IMR-90 (cell line): ENCODE data around the gene CEACAM20. TPM values are rescaled to one million over a fixed set of nuclear protein-coding genes. Genes with fewer than 3 reads are reported as not detected.

Experiments used
- ATAC-seq: fragments of 200-7000 bp; cut with Tn5 transposase; 2 replicates; pipeline ENCODE4 v1.9.1; 2020; ENCODE audit warnings: low read depth, mild to moderate bottlenecking, moderate library complexity
- BruUV-seq: library from RNA; stranded (reverse); fragments of 400-500 nt; replicated peaks from 2 replicates; lab custom pipeline; 2021; lab: Mats Ljungman, UMichigan
- CTCF ChIA-PET: fragments of 300-600 bp; formaldehyde crosslinking; extraction: SDS; loops from one replicate; lab custom pipeline; 2021; ENCODE audit warnings: antibody characterized with exemption; lab: Yijun Ruan, JAX
- POLR2A ChIA-PET: fragments of 300-600 bp; sonication (Branson Sonifier 250); formaldehyde crosslinking; loops from one replicate; lab custom pipeline; 2022; ENCODE audit warnings: antibody characterized with exemption; ENCODE audit not compliant: unreplicated experiment; lab: Charles Lee
- DNase-seq: peaks from one replicate; pipeline ENCODE4 v3.0.0; 2013
- H2AFZ ChIP-seq: replicated peaks from 2 replicates; pipeline ENCODE3; 2013; ENCODE audit warnings: low read length, mild to moderate bottlenecking; ENCODE audit not compliant: poor library complexity
- H2AK5ac ChIP-seq: 2 replicates; pipeline ENCODE4 v1.6.1; 2013; ENCODE audit warnings: low read depth, low read length, inconsistent platforms
- H2AK9ac ChIP-seq: replicated peaks from 2 replicates; pipeline ENCODE3; 2013; ENCODE audit warnings: mild to moderate bottlenecking, low read depth, low read length, moderate library complexity; ENCODE audit not compliant: poor library complexity
- H2BK120ac ChIP-seq: 2 replicates; pipeline ENCODE4 v1.6.1; 2013; ENCODE audit warnings: low read depth, low read length, inconsistent platforms
- H2BK15ac ChIP-seq: 3 replicates; pipeline ENCODE4 v1.6.1; 2013; ENCODE audit warnings: low read depth, low read length, inconsistent platforms
- H2BK20ac ChIP-seq: 2 replicates; pipeline ENCODE4 v1.6.1; 2013; ENCODE audit warnings: low read depth, mild to moderate bottlenecking, inconsistent platforms, low read length, moderate library complexity
- H2BK5ac ChIP-seq: 2 replicates; pipeline ENCODE4 v1.6.1; 2013; ENCODE audit warnings: mild to moderate bottlenecking, low read depth, low read length, inconsistent platforms; ENCODE audit not compliant: poor library complexity, severe bottlenecking
- H3K14ac ChIP-seq: replicated peaks from 2 replicates; pipeline ENCODE4 v1.6.1; 2013; ENCODE audit warnings: low read depth, low read length, inconsistent platforms
- H3K18ac ChIP-seq: 2 replicates; pipeline ENCODE4 v1.6.1; 2013; ENCODE audit warnings: low read depth, low read length, control low read depth
- H3K23ac ChIP-seq: 2 replicates; pipeline ENCODE4 v1.6.1; 2013; ENCODE audit warnings: low read depth, low read length, inconsistent platforms
- H3K27ac ChIP-seq: 2 replicates; pipeline ENCODE4 v1.5.1; 2013; ENCODE audit warnings: mild to moderate bottlenecking, control low read depth, low read length; ENCODE audit not compliant: insufficient read depth
- H3K27me3 ChIP-seq: 2 replicates; pipeline ENCODE4 v1.6.1; 2013; ENCODE audit warnings: low read length; ENCODE audit not compliant: control insufficient read depth, insufficient read depth
- H3K36me3 ChIP-seq: 2 replicates; pipeline ENCODE4 v1.6.1; 2013; ENCODE audit warnings: low read length, mixed read lengths; ENCODE audit not compliant: control insufficient read depth, insufficient read depth
- H3K4ac ChIP-seq: 2 replicates; pipeline ENCODE4 v1.6.1; 2013; ENCODE audit warnings: low read depth, low read length, inconsistent platforms
- H3K4me1 ChIP-seq: 2 replicates; pipeline ENCODE4 v1.6.1; 2013; ENCODE audit warnings: low read length, mixed read lengths; ENCODE audit not compliant: control insufficient read depth, insufficient read depth
- H3K4me2 ChIP-seq: 2 replicates; pipeline ENCODE4 v1.6.1; 2013; ENCODE audit warnings: low read depth, mild to moderate bottlenecking, control low read depth, low read length, moderate library complexity
- H3K4me3 ChIP-seq: 2 replicates; pipeline ENCODE4 v1.5.1; 2013; ENCODE audit warnings: low read depth, mild to moderate bottlenecking, control low read depth, low read length, moderate library complexity; ENCODE audit not compliant: insufficient read depth
- H3K56ac ChIP-seq: 2 replicates; pipeline ENCODE4 v1.6.1; 2013; ENCODE audit warnings: low read length, inconsistent platforms; ENCODE audit not compliant: insufficient read depth; ENCODE audit errors: extremely low read depth
- H3K79me1 ChIP-seq, 2 experiments: 2 replicates each; pipeline ENCODE4 v1.6.1; 2013; ENCODE audit warnings: low read length in 2 of 2, inconsistent platforms in 1 of 2, low read depth in 1 of 2
- H3K9ac ChIP-seq: 2 replicates; pipeline ENCODE4 v1.6.1; 2013; ENCODE audit warnings: low read depth, low read length, control low read depth
- H3K9me1 ChIP-seq: 2 replicates; pipeline ENCODE4 v1.6.1; 2013; ENCODE audit warnings: low read length, inconsistent platforms; ENCODE audit not compliant: insufficient read depth
- H3K9me3 ChIP-seq: 2 replicates; pipeline ENCODE4 v1.6.1; 2013; ENCODE audit warnings: low read length; ENCODE audit not compliant: control insufficient read depth, insufficient read depth
- H4K20me1 ChIP-seq: 2 replicates; pipeline ENCODE4 v1.6.1; 2013; ENCODE audit warnings: low read length, inconsistent platforms; ENCODE audit not compliant: insufficient read depth
- H4K5ac ChIP-seq: 2 replicates; pipeline ENCODE4 v1.6.1; 2013; ENCODE audit warnings: mild to moderate bottlenecking, low read depth, low read length, control low read depth
- H4K8ac ChIP-seq, 2 experiments: 2 replicates each; pipeline ENCODE4 v1.6.1; 2013; ENCODE audit warnings: low read depth in 2 of 2, low read length in 2 of 2, control low read depth in 1 of 2, inconsistent platforms in 1 of 2
- H4K91ac ChIP-seq: 2 replicates; pipeline ENCODE4 v1.6.1; 2013; ENCODE audit warnings: low read depth, low read length, inconsistent platforms; ENCODE audit not compliant: insufficient read depth
- CEBPB ChIP-seq: IDR thresholded peaks from 2 replicates; pipeline ENCODE4 v1.6.1; 2012; ENCODE audit warnings: low read depth, low read length, improper control_type of control experiment
- MAFK ChIP-seq: IDR thresholded peaks from 2 replicates; pipeline ENCODE4 v1.6.1; 2012; ENCODE audit warnings: low read depth, low read length, improper control_type of control experiment
- MAZ ChIP-seq: IDR thresholded peaks from 2 replicates; pipeline ENCODE4 v1.6.1; 2012; ENCODE audit warnings: low read depth, mild to moderate bottlenecking, low read length, improper control_type of control experiment, moderate library complexity, borderline replicate concordance
- MXI1 ChIP-seq: IDR thresholded peaks from 2 replicates; pipeline ENCODE4 v1.6.1; 2012; ENCODE audit warnings: low read depth, mild to moderate bottlenecking, low read length, moderate library complexity, borderline replicate concordance
- NFE2L2 ChIP-seq: fragments of 150-350 bp; IDR thresholded peaks from 2 replicates; pipeline ENCODE4 v1.6.1; 2016; ENCODE audit warnings: low read depth, mild to moderate bottlenecking, low read length
- POLR2A ChIP-seq: IDR thresholded peaks from 2 replicates; pipeline ENCODE4 v1.6.1; 2012; ENCODE audit warnings: mild to moderate bottlenecking, low read depth, low read length
- RCOR1 ChIP-seq: IDR thresholded peaks from 2 replicates; pipeline ENCODE4 v1.6.1; 2012; ENCODE audit warnings: mild to moderate bottlenecking, low read length, improper control_type of control experiment; ENCODE audit not compliant: insufficient replicate concordance
- RFX5 ChIP-seq: IDR thresholded peaks from 2 replicates; pipeline ENCODE4 v1.8.0; 2012; ENCODE audit warnings: low read depth, mild to moderate bottlenecking, low read length, moderate library complexity
- SMC3 ChIP-seq: fragments of 150-350 bp; IDR thresholded peaks from 2 replicates; pipeline ENCODE4 v1.6.1; 2016; ENCODE audit warnings: low read depth, mild to moderate bottlenecking, antibody characterized with exemption, low read length, moderate library complexity
- USF2 ChIP-seq: fragments of 150-350 bp; IDR thresholded peaks from 2 replicates; pipeline ENCODE4 v1.6.1; 2017; ENCODE audit warnings: mild to moderate bottlenecking, antibody characterized with exemption, low read length, low read depth
- WGBS, 2 experiments: methylation state at CpG; one replicate each; pipeline versions ENCODE4 v1.1.5 to v1.1.7; 2013; ENCODE audit warnings: missing lambda C conversion rate in 2 of 2; ENCODE audit not compliant: insufficient read length in 1 of 2; ENCODE audit errors: extremely low coverage in 2 of 2; 5-methylcytosine and 5-hydroxymethylcytosine counted together
- dilution Hi-C: fragments of 300-500 bp; cut with HindIII; formaldehyde crosslinking; loops from one replicate; pipeline ENCODE4 v1.14.3; 2018; ENCODE audit warnings: low sequenced_read_pairs; ENCODE audit not compliant: unreplicated experiment
- in situ Hi-C: fragments of 300-500 bp; cut with MboI; formaldehyde crosslinking; loops from 3 replicates; pipeline ENCODE4 v1.14.3; 2019; ENCODE audit warnings: low sequenced_read_pairs, inconsistent platforms, mixed read lengths
- intact Hi-C: fragments of 100-400 bp; cut with micrococcal nuclease; formaldehyde crosslinking; loops from 2 replicates; pipeline ENCODE4 v1.10.0; 2022
- polyA plus RNA-seq, 3 experiments: library from polyadenylated mRNA; depleted of rRNA; stranded (reverse); fragments of >200 nt; gene quantifications; 2 replicates each; pipeline ENCODE4 v1.2.3, GENCODE V29; 2012; ENCODE audit warnings: low replicate concordance in 1 of 3
- total RNA-seq: library from RNA; depleted of rRNA; stranded (reverse); fragments of >200 nt; gene quantifications from 2 replicates; pipeline ENCODE4 v1.2.3, GENCODE V29; 2012
- TF ChIP-seq, protein P1 (sequence below): conservative IDR thresholded peaks from 2 replicates; pipeline ENCODE4 v1.5.1; 2012; ENCODE audit warnings: mild to moderate bottlenecking, low read depth, low read length, improper control_type of control experiment

CEACAM20 gene
- total and polyA plus RNA-seq, 2 of the 4 experiments (the other 2 are of a cell fraction): not detected

- POLR2A ChIA-PET: interaction anchor here (0.6 to 0.7 kb wide), 2 partner anchors 144 to 378 kb away, joined by 3 read pairs; partner anchors contain the start of gene PVR
- dilution Hi-C loops (no loop called here), in situ Hi-C loops (loop anchor here (25.0 kb wide), 1 partner anchor 638 kb away; no protein-coding TSS in a partner anchor), intact Hi-C loops (no loop called here)
- Histone ChIP-seq H3K4me2 (peak within 1 kb of the TSS; percentile 97), H3K18ac (peak within 1 kb of the TSS; percentile 86), H3K9me3 (peaks cover 36% of the 10 kb centered on the region), H3K9me1 (no peaks in the 10 kb centered on the region), H2AFZ (peak within 1 kb of the TSS; percentile 100), H2BK15ac (peak within 1 kb of the TSS; percentile 68; the same call in 1 of the 3 replicates), H3K23ac (peak within 1 kb of the TSS; percentile 90), H3K14ac (peak within 1 kb of the TSS; percentile 97), H2AK9ac (peak within 1 kb of the TSS; percentile 97), H2BK20ac (peak within 1 kb of the TSS; percentile 45; the same call in 1 of the 2 replicates), H2AK5ac (peak within 1 kb of the TSS; percentile 46; the same call in 1 of the 2 replicates), H3K79me1 (peaks cover 19 to 43% of the 10 kb centered on the region in 2 experiments), H3K4me3 (peak within 1 kb of the TSS; percentile 91), H4K8ac (peak within 1 kb of the TSS; percentile 59 to 96), H3K4ac (peak within 1 kb of the TSS; percentile 98), H4K20me1 (peaks cover 3% of the 10 kb centered on the region; the same call in 1 of the 2 replicates), H3K27ac (peak within 1 kb of the TSS; percentile 97), H2BK5ac (peak within 1 kb of the TSS; percentile 93), H4K91ac (peak within 1 kb of the TSS; percentile 97), H3K56ac (peak within 1 kb of the TSS; percentile 89), H3K27me3 (no peaks in the 10 kb centered on the region), H3K36me3 (peaks cover 21% of the 10 kb centered on the region), H4K5ac (peak within 1 kb of the TSS; percentile 96), H3K9ac (peak within 1 kb of the TSS; percentile 93), H2BK120ac (peak within 1 kb of the TSS; percentile 79), H3K4me1 (peaks cover 6% of the 10 kb centered on the region)
- WGBS, 2 experiments: 1% methylated on average over 40 of the region's 78 CpGs; no CpG with 5 or more reads in 1 of the 2 experiments
- no TSS peak for BruUV-seq
- ATAC-seq (peak; percentile 97), DNase-seq (peak; percentile 90)
- CTCF ChIA-PET: interaction anchor here (0.7 to 0.8 kb wide), 3 partner anchors 13 to 195 kb away, joined by 3 to 4 read pairs (median 3); partner anchors contain the start of gene ZNF235
- peak; percentile 59 for TF ChIP-seq CEBPB
- TF ChIP-seq, protein P1, sequence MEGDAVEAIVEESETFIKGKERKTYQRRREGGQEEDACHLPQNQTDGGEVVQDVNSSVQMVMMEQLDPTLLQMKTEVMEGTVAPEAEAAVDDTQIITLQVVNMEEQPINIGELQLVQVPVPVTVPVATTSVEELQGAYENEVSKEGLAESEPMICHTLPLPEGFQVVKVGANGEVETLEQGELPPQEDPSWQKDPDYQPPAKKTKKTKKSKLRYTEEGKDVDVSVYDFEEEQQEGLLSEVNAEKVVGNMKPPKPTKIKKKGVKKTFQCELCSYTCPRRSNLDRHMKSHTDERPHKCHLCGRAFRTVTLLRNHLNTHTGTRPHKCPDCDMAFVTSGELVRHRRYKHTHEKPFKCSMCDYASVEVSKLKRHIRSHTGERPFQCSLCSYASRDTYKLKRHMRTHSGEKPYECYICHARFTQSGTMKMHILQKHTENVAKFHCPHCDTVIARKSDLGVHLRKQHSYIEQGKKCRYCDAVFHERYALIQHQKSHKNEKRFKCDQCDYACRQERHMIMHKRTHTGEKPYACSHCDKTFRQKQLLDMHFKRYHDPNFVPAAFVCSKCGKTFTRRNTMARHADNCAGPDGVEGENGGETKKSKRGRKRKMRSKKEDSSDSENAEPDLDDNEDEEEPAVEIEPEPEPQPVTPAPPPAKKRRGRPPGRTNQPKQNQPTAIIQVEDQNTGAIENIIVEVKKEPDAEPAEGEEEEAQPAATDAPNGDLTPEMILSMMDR: peak; percentile 33; the same call in 1 of the 2 replicates
- no peak for TF ChIP-seq NFE2L2
- no peak for TF ChIP-seq MAFK
- no peak for TF ChIP-seq RFX5
- TF ChIP-seq SMC3: no peak
- TF ChIP-seq USF2: peak; percentile 34; the same call in 1 of the 2 replicates
- peak; percentile 43; the same call in 1 of the 2 replicates for TF ChIP-seq POLR2A
- TF ChIP-seq MXI1: peak; percentile 72; the same call in 1 of the 2 replicates
- TF ChIP-seq MAZ: peak; percentile 81
- peak; percentile 8 for TF ChIP-seq RCOR1
These were observed 29.2 kb downstream of the CEACAM20 start, which contains the start of gene ZNF180 for GRCh38 chr19:44499962-44500949. Gene ZNF180 (minus strand): TSS chr19:44500522. CDS start chr19:44497334, 3,188 bp downstream.
